ENCODE data around the gene ABCA12.

Gene ABCA12

DNA sequence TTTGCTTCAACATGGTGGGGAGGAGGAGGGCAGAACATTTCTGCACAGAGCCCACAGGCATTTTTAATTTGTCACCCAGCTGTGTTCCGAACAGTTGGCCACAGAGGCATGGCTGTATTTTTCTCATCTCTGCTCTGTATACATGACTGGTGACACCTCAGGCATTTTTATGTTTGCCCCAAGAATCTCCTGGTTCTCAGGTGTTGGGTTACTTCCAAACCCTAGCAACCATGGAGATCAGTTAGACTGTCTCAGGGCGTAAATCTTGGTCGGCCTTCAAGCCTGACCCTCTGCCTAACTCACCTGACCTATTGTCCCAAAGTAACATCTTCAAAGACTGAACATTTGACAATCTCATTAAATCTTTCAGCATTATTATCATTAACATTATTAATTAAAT, 100.0 kb downstream of the ABCA12 start:
- DNase-seq (ENCODE audit: low spot score): no peak

DNA sequence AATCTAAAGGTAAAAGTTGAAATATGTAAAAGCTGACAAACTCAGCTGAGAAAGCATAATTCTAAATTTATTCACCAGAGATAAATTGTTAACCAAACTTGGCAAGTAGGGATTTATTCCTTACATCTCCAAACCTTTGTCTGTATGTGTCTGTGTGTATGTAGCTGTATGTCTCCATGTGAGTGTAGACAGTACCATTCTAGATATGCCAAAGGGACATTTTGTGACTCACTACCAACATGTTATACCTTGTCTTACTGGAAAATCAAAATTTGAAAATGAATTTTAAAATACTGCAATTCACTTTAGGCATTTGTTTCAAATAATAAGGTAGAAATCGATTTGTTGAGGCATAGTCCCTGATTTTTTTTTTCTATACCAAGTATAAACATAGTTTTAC, 102.1 kb downstream of the ABCA12 start:
- DNase-seq (ENCODE audit: low spot score): no peak

DNA sequence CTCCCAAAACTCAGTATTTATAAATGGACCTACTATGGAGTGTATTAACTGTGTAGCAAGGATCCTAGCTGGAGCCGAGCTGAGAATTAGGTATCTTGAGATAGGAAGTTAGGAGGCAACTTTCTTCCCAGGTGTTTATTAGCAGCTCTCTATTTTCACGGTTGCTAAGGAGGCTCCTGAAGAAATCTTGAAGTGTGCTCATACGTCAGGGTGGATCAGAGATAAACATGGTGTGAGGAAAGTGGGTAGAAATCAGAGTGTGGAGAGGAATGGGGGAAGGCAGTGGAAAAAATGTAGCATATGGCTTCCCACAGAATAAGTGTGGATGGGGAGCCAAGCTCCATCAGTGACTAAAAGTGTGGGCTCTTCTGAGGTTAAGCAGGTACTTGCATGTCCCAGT, 104.3 kb downstream of the ABCA12 start:
- DNase-seq (ENCODE audit: low spot score): no peak

DNA sequence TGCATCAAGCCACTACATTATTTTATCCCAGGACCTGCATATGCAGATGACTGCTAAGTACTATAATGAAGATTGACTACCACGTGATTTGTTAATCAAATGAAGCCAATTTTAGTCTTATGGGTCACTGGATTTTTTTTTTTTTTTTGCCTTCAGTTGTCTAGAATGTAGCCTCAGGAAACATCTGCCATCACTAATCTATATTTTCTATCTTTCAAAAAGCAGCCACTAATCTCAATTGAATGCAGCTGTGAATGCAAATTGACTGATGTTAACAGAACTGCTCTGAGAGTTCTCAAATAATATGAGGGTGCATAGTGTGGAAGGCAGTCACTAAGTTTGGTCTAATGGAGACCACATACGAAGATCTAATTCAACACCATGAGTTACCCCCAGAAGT, 106.3 kb downstream of the ABCA12 start:
- no peak for DNase-seq (ENCODE audit: low spot score)

DNA sequence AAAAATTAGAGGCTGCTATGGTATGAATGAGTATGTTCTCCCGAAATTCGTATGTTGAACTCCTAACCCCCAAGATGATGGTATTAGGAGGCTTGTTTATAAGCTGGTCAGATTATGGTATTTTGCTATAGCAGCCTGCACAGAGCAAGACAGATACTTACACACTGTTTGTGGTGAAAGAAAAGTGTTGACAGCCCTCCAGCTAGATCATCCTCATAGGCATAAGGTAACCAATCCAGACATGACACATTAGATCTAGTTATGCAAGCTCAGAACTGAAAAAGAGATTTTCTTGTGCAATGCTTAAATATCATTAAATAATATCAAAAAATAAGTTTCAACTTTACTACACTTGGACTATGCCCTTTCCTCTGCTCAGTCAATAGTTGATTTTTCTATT, 107.1 kb downstream of the ABCA12 start:
- no peak for DNase-seq (ENCODE audit: low spot score)

DNA sequence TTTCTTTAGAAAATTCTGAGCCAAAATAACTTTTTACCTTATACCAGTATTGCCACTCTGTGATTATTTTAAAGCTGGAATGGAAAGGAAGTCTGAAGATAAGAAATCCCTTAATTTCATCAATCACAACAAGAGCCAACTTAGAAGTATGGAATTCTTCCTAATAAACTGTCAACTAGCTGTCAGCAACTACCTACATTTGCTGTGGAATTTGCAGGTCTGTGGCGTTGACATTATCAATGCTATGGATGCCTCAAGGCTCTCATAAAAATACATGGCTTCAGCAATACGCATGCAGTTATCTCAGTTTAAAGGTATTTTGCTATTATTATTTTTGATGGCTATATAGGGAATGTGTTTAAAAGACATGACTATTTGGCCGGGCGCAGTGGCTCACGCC, 108.5 kb downstream of the ABCA12 start:
- no peak for DNase-seq (ENCODE audit: low spot score)

DNA sequence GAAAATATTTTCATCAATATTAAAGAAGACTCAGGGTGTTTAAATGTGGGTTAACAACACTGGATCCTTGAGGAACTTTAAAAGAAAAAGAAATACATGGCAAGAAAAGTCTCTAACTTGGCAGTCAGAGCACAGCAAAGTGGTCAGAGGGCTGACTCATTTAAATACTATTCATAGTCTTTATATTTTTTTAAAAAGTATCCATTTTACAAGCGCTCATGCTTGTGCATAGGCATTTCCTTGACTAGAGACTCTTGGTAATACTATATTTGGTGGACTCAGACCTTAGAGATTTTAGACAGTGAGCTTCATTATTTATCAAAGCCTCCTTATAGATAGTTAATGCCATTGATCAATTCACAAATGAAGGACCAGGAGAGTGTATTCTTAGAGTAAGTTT, 110.2 kb downstream of the ABCA12 start:
- DNase-seq (ENCODE audit: low spot score): no peak

DNA sequence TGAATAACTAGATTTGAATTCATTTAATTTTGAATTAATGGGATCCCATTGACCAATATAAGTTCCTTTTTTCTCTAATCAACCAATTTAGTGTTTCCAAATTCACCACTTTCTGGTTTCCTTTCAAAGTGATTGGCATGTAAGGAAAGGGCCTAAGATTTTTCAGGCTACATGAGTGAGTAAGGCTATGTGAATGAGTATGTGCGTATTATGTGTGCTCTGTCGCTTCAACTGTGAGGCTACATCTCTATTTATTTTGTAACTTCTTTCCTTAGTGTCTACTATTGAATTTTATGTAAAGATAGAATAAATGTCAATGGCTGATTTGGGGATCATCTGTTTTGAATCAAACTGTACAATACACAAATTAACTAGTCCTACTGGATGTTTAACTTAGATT, 110.6 kb downstream of the ABCA12 start:
- no peak for DNase-seq (ENCODE audit: low spot score)

DNA sequence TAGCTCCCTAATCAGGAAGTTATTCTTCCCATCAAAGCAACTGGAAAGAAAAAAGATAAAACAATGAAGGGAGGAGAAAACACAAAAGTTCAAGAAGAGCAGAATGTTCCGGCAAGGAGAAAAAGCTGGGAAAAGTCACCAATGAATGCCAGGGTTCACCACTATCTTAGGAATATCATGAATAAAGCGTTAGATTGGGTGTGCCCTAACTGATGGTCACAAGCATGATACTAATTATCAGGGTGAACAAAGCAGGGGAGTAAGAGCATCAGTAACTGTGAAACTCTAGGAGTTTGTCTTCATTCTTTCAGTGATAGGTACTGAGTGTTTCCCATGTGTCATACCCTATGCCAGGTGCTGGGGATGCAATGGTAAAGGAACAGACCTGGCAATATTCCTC, 115.5 kb downstream of the ABCA12 start:
- no peak for DNase-seq (ENCODE audit: low spot score)

DNA sequence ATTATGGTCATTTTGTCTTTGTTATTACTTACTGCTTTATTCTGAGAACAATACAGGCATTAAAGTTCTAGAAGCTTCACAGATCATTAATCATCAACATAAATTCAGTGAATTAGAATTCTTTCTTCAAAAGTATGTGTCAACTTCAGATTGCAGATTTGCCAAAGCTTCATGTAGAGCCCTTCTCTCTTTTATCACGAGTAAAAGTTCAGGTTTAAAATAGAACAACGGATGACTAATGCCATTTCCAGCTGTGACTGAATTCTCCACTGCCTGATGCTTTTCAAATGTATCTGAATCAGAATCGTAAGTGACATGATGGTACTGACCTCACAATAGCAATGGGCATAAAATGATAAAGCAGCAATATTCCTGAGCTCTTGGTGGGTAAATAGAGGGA, 116.0 kb downstream of the ABCA12 start:
- no peak for DNase-seq (ENCODE audit: low spot score)

DNA sequence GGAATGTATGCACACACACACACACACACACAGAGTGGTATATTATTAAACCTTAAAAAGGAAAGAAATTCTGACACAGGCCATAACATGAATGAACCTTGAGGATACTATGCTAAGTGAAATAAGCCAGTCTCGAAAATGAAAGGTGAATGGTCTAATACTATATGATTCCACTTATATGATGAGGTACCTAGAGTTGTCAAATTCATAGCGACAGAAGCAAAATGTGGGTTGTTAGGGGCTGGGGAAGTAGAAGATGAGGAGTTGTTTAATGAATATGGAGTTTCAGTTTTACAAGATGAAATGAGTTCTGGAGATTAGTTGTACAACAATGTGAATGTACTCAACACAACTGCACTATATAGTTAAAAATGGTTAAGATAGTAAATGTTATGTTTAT, 118.1 kb downstream of the ABCA12 start:
- DNase-seq (ENCODE audit: low spot score): no peak

DNA sequence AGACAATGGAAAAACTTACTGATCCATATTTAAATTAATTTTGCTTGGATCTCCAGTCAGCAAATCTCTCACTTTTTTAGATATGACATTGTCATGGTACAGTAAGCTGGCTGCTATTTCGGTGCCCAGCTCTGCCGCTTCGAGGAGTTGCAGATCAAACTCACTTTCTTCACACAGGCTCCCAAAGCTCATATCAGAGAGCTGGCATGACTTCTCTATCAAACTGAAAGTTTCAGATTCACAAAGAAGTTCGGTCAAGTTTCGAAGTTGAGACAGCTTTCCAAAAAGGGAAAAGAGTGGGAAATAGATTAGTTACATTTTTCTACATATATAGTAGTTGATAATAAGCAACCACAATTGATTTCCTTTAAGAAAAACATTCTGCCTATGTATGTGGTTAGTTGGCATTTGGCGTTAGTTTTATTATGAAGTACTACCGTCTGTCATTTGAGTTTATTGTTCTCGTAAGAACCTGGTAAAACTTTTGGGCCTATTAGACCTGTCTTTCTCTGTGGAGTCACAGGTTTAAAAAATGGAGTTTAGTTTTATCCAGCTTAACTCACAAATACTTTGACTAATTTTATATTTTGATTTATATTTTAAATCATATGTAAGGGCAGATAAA, 118.8 kb downstream of the ABCA12 start:
- no peak for DNase-seq (ENCODE audit: low spot score)

DNA sequence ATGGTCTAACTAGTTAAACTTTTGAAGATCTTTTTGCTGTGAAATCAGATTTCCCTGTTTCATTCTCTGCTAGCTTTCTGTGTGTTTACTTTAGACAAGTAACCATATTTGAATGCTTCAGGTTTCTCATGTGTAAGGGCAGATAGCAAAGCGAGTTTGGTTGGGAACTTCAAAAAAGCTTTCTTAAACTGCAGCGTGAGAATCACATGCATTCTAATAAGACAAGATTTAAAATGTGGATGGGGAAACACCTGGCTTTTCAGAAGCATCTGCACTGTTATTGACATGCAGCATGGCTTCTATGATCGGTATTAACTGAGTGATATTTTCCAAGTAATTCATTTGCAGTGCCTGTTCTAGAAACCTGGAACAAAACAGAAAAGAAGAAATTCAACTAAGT, 119.3 kb downstream of the ABCA12 start:
- DNase-seq (ENCODE audit: low spot score): no peak

DNA sequence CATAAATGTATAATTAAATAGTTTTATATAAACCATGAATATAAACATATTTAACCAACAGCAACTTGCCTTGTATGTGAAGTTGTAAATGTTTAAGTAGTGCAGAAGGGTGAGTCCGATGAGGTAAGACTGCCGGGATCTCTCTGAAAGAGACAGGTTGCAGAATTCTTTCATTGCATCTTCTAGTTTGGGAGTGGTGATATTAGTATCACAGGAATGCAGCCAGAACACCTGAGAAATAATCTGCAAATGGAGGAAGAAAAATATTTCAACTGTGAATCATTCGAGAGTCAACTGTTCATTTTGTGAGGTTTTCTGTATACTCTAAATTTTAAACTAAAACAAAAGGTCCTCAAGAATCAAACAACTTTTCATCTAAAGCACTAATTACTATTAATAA, 123.0 kb downstream of the ABCA12 start:
- DNase-seq (ENCODE audit: low spot score): no peak

DNA sequence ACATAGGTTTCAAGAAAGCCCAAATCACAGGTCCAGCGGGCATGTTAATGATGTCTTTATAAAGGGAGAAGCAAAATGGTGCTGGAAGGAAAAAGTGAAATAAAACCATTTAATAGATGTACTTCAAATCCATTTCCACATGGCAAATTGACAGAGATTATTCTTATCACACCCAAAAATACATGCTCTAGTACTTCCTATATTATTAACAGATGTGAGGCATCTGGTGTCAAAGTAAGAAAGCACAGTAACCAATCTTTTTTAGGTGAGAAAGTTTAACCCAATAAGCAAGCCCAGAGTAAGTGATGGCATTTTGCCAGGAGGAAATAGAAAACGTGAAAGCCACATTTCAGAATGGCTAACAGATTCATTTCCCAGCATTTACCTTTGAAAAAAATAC, 128.0 kb downstream of the ABCA12 start:
- DNase-seq (ENCODE audit: low spot score): no peak

DNA sequence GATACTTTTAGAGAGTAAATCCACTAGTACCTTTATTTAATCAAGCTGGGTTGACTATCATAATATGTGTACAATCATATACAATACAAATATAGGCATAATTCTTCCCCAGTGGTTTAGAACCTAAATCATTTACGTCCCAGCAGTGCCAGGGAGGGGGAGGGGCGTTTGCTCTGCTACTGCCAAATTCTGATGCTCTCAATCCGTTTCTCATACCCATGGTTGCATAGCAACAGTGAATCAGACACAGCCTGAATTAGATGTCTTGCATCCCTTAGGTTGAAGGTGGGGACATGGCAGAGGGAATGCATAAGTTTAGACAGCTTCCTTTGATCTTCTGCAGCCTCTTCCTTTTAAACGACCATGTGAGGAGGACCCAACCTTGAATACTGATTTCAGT, 135.4 kb downstream of the ABCA12 start:
- no peak for DNase-seq (ENCODE audit: low spot score)

DNA sequence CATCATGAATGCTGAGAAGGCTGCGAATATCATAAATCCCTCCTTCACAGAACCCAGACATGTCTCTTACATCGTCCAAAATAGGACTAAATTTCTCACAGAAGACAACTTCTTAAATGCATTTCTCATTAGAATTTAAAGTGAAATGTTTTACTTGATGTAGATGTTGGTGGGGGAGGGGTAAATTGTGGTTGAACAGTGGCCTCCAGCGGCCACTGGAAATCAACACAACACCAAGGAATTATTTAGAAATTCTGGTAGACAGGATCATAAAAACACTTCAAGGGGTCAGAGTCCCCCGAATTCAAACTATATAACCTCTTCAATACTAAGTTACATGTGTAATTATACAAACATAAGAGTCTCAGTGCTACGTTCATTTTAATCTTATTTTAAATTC, 135.9 kb downstream of the ABCA12 start:
- peak; percentile 22 for DNase-seq (ENCODE audit: low spot score)

DNA sequence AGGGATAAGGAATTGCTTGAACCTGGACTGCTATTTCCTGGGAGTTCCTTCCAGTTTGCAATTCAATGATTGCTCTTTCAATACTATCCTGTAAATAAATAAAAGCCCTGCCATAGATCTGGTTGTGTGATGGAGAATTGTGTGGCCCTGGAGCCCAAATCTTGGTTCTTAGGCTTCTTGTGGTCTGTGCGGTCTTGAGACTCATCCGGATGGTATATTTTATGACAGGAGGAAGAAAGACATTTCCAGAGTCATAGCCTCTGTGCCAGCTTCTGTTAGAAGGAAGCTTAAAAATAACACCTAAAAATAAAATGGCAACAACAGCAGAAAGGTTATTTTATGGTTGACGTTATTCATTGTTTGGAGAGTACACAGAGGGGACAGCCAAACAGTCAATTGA, 137.7 kb downstream of the ABCA12 start:
- DNase-seq (ENCODE audit: low spot score): no peak

DNA sequence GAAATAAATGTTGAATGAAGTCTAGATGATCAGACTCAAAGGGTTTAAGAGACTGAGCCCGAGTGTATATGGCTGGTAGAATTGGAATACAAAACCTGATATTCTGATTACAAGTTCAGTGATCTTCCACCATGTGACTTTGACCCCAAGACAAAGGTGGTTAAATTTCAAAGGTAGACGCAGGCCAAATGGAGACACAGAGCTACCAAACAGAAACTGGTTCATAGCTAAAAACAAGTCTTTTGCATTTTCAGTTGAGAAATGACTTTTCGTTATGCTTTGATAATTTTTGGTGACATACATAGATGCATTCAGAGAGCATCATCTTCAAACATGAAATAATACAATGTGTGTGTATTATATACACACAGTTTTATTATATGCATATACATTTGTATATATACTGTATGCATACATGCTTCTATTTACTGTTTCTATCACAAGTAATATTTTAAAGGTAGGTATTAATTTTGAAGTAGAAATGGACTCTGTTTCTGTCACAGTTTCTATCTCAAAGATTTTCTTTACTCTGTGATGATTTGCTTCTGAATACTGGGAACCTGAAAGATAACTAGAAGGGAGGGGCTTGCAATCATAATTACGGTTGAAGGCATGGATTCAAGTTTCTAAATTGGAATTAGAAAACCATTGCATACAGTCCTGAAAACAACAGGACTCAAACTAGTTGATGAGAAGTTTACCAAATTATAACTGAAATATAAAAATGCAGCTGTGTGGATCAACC, 142.3 kb downstream of the ABCA12 start:
- no peak for DNase-seq (ENCODE audit: low spot score)

DNA sequence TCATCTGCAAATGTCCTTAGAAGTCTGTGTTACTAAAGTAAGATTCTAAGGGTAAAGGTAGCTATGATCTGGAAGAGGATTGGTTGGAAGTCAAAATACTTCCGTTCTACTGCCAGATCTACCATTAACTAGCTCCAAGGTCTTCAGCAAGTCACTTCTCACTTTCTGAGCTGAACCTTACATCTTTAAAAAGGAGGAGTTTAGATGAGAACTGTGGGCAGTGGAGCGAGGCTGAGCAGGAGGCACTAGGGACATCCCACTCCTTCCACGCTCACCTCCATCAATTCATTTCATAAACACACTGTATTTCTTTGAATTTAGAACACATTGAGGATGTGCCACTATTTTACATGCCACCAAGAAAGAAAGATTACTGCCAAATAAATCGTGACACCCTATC, 143.0 kb downstream of the ABCA12 start:
- no peak for DNase-seq (ENCODE audit: low spot score)

DNA sequence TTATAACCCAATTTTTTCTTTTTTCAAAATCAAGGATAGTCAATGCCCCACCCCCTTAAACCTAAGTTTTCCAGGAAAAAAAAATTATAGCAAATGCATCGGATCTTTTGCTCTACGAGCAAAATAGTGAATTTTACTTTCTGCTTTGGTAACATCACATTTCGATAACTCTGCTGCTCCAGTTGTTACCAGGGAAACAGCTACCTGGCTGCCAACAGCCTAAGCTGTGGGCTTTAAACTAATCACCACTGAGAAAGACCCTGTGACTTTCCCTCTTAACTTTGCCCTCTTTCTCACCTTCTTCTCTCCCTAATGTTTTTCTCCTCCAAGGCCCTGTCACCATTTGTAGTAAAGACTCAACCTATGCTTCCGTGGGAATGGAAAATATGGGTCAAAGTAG, 145.5 kb downstream of the ABCA12 start:
- no peak for DNase-seq (ENCODE audit: low spot score)

DNA sequence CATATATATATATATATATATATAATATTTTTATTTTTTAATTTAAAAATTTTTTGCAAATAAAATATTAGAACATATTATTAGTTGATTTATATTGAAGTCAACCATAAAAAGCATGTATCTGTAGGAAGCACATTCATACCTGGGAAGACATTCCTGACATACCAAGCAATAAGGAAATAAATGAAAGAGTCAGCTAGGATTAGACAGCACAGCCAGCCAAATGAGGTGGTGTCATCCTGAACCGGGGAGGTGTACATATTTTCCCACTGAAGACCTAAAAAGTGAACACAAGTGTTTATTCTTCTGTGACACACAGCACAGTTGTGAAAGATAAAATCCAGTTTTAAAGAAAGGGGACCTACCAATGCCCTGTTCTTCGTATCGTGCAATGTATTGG, 149.2 kb downstream of the ABCA12 start:
- no peak for DNase-seq (ENCODE audit: low spot score)

DNA sequence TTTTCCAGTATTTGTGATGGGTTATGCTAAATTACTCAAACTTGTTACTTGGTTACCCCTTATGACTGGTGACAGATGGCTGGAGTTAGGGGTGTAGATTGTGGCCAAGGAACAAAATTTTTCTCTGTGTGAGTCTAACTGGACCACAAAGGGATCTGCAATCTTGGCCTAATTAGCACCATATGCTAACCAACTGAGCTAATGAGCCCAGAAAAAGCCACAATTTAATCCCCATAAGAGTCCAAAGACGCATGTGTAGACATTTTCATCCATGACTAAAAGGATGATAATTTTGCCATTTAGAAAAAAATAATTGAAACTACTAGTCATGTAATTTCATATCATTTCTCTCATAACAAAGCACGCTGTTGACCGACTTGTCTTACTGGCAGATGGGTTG, 151.2 kb downstream of the ABCA12 start:
- DNase-seq (ENCODE audit: low spot score): no peak

DNA sequence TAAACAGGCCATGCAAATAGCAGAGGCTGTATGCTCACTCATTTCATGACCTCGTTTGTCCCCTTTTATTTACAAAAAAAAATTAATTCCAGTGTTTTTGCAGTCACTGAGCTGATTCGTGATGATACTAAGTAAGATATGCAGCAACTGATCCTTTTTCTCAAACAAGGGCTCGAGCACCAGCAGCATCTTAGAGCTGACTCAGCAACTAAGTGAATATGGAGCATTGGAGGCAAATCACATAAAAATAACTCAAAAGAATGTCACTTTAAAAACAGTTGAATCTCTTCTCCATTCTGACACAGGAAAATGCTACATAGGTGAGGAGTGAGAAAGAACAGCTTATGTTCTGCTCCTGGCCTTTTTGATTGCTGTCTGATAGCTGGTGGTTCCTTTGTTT, 152.8 kb downstream of the ABCA12 start:
- DNase-seq (ENCODE audit: low spot score): no peak

All from HuH-7 (cell line).